CD4-positive, alpha-beta T cell treated with Interleukin-1 beta for 1 hour (primary cell): Measurements from ENCODE around the gene UBAC1.
A peak's percentile ranks its signal among the peaks of the same experiment; 100 is the strongest.
"Not testable (repeated sequence)": the region's sequence is repeated elsewhere in the genome, so short reads cannot be mapped to it uniquely, and the experiment has no call there.

Experiments
- DNase-seq, 2 donors: peaks; one replicate each; pipeline ENCODE4 v3.0.0-alpha.2; 2020 to 2022

UBAC1 gene

GRCh38 chr9:135892327-135892726, 68.8 kb downstream of the UBAC1 start:
- not testable (repeated sequence) for DNase-seq

- DNase-seq, result no peak
These were observed 70.0 kb downstream of the UBAC1 start for GRCh38 chr9:135891027-135891631.

- no peak for DNase-seq
These were observed 70.8 kb downstream of the UBAC1 start for GRCh38 chr9:135890190-135891026.

- no peak for DNase-seq
These were observed 71.5 kb downstream of the UBAC1 start for GRCh38 chr9:135889564-135890189.

GRCh38 chr9:135888766-135889394, 72.3 kb downstream of the UBAC1 start:
- DNase-seq, result no peak

GRCh38 chr9:135888126-135888765, 72.9 kb downstream of the UBAC1 start:
- no peak for DNase-seq

GRCh38 chr9:135887585-135888050, 73.6 kb downstream of the UBAC1 start:
- DNase-seq, result peak; percentile 56 to 62

- DNase-seq, result peak in 1 of 2 donors; percentile 8
These were observed 74.1 kb downstream of the UBAC1 start for GRCh38 chr9:135887021-135887507.

GRCh38 chr9:135886147-135886981, 74.8 kb downstream of the UBAC1 start:
- DNase-seq, result no peak

- no peak for DNase-seq
These were observed 75.9 kb downstream of the UBAC1 start for GRCh38 chr9:135885100-135885853.

- no peak for DNase-seq
These were observed 76.7 kb downstream of the UBAC1 start for GRCh38 chr9:135884328-135885035.

GRCh38 chr9:135883410-135884089, 77.6 kb downstream of the UBAC1 start:
- no peak for DNase-seq
